Measurements from ENCODE around the gene GLYATL1. TPM values are rescaled to one million over a fixed set of nuclear protein-coding genes. Genes with fewer than 3 reads are reported as not detected.

Gene GLYATL1, protein sequence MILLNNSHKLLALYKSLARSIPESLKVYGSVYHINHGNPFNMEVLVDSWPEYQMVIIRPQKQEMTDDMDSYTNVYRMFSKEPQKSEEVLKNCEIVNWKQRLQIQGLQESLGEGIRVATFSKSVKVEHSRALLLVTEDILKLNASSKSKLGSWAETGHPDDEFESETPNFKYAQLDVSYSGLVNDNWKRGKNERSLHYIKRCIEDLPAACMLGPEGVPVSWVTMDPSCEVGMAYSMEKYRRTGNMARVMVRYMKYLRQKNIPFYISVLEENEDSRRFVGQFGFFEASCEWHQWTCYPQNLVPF
- 7.2 TPM for polyA plus RNA-seq (2013, experiment 1 of 2)
- 2.7 TPM for polyA plus RNA-seq (2013, experiment 2 of 2)

DNA sequence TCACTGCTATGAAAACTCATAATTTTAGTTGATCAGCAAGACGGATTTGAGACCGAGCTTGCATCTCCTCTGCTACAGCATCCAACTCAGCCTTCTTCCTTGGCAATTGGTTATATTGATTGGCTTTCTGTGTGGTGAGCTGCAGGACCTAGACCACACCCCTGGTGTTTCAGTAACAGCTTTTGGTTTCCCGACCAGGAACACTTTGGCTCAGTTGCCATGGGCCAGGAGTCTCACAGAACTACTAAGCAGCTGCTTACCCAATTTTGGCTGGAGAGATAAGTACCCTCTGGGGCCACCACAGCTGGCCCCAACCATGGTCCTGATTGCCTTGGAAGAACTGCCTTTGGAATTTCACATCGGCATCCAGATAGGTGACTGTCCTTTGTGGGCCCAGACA is at the start of gene GLYATL1:
GLYATL1 (plus strand) TSS at position 212 of the 400 bp plus-strand sequence. CDS start 7,600 bp downstream, outside the sequence.
- 82 to 100% methylated on average over 3 to 4 of the region's 4 CpGs for WGBS, 2 experiments (ENCODE audit: insufficient coverage in 2 of 2)
- H3K27ac ChIP-seq (ENCODE audit: low read depth, low read length, severe bottlenecking): no peak within 1 kb of the TSS
- no peaks in the 10 kb centered on the region for H3K4me1 ChIP-seq (ENCODE audit: control insufficient read depth, insufficient read depth, low read length, poor library complexity, severe bottlenecking)
- H3K4me3 ChIP-seq (ENCODE audit: extremely low read depth, insufficient read depth, low read length, poor library complexity, severe bottlenecking): no peak within 1 kb of the TSS
- no peaks in the 10 kb centered on the region for H3K36me3 ChIP-seq (ENCODE audit: control insufficient read depth, insufficient read depth, low read length)
- no peaks in the 10 kb centered on the region for H3K9me3 ChIP-seq (ENCODE audit: control insufficient read depth, low read length)

DNA sequence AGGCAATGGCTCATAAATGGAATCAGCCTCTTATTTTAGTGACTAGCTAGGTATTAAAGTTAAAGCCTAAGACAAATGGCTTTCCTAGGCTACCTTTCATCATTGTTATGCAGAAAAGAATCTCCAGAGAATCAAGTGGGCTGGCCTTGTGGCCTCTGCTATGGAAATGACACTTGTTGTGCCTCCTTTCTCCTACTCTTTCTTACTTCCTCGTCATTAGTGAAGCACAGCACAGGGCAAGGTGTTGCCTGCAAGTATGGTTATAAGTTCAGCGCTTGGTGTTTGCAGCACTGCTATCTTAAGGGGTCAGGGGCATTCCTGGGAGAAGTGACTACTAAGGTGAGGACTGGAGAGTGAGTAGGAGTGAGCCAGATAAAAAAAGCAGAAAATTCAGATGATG is 45.4 kb upstream of the GLYATL1 start:
- H3K36me3 ChIP-seq (ENCODE audit: control insufficient read depth, insufficient read depth, low read length): no peaks in the 10 kb centered on the region
- 20 to 89% methylated on average over 1 of the region's 2 CpGs for WGBS, 2 experiments (ENCODE audit: insufficient coverage in 2 of 2)

DNA sequence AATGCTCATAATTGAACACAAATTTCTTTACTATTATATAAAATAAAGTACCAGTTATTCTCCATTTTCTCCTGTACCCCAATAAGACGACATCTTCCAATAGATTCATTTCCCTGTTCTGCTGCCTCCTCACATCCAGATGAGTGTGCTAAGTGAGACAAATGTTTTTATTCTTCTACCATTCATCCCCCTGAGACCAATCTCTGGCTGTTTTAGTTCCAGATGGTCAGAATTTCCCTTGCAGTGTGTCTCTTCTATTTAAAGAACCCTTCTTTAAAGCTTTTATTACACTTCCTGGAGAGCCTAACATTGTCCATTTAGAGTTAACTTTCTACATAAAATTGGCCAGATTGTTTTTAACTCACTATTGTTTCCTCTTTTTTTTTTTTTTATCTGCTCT is 41.2 kb upstream of the GLYATL1 start:
- Histone ChIP-seq H3K36me3 (ENCODE audit: control insufficient read depth, insufficient read depth, low read length) (no peaks in the 10 kb centered on the region), H3K4me1 (ENCODE audit: control insufficient read depth, insufficient read depth, low read length, poor library complexity, severe bottlenecking) (no peaks in the 10 kb centered on the region), H3K27ac (ENCODE audit: low read depth, low read length, severe bottlenecking) (no peak overlapping the region), H3K9me3 (ENCODE audit: control insufficient read depth, low read length) (no peaks in the 10 kb centered on the region), H3K4me3 (ENCODE audit: extremely low read depth, insufficient read depth, low read length, poor library complexity, severe bottlenecking) (no peak overlapping the region)
- 80% methylated on average over 1 of the region's 1 CpG for WGBS, 2 experiments (ENCODE audit: insufficient coverage in 2 of 2)

More for the DNA sequence above, 45.4 kb upstream of the GLYATL1 start:
- no peaks in the 10 kb centered on the region for H3K9me3 ChIP-seq (ENCODE audit: control insufficient read depth, low read length)
- no peak overlapping the region for H3K27ac ChIP-seq (ENCODE audit: low read depth, low read length, severe bottlenecking)
- no peak overlapping the region for H3K4me3 ChIP-seq (ENCODE audit: extremely low read depth, insufficient read depth, low read length, poor library complexity, severe bottlenecking)
- no peaks in the 10 kb centered on the region for H3K4me1 ChIP-seq (ENCODE audit: control insufficient read depth, insufficient read depth, low read length, poor library complexity, severe bottlenecking)

DNA sequence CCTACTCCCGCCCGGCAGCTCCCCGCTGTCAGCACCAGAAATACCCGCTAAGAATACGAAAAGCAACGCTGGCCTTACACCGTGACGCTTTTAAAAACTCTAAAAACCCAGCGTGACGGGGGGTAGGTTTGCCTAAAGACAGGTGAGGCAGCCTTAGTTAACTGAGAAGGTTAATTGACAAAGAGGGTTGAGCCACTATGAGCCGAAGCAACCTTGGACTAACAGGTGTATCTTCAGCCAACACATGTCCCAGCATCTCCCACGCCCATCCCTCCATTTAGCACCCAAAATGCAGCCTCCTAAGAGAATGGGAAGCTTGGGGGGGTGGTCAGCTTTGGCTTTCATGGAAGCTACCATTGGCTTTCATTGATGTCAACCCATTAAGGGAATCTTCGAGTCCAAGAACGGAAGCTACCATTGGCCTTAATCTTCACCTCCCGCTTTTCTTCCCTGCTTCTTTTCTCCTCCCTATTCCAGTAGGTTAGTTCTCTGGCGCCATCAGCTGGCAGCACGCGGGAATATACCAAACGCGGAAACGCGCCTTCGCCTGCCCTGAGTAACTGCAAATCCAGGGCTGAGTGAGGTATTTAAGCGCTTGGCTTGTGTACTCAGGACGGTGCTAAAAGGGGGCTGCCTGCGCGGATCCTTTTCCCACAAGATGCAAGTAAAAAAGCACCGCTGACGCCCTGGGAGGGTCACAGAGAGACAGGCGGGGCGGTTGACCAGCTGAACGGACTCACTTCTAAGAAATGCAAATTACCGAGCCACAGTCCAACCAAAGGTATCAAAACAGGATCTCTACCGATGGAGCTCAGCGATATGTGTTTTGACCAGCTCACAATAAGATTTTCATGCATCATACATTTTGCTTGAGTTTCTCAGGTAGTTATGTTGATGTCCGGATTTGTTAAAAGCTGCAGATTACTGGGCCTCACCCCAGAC is 38.5 kb upstream of the GLYATL1 start:
- 49 to 50% methylated on average over 21 to 22 of the region's 36 CpGs for WGBS, 2 experiments (ENCODE audit: insufficient coverage in 2 of 2)
- no peaks in the 10 kb centered on the region for H3K9me3 ChIP-seq (ENCODE audit: control insufficient read depth, low read length)
- peaks cover 9% of the 10 kb centered on the region for H3K4me1 ChIP-seq (ENCODE audit: control insufficient read depth, insufficient read depth, low read length, poor library complexity, severe bottlenecking)
- no peak overlapping the region for H3K4me3 ChIP-seq (ENCODE audit: extremely low read depth, insufficient read depth, low read length, poor library complexity, severe bottlenecking)
- no peaks in the 10 kb centered on the region for H3K36me3 ChIP-seq (ENCODE audit: control insufficient read depth, insufficient read depth, low read length)
- H3K27ac ChIP-seq (ENCODE audit: low read depth, low read length, severe bottlenecking): no peak overlapping the region

DNA sequence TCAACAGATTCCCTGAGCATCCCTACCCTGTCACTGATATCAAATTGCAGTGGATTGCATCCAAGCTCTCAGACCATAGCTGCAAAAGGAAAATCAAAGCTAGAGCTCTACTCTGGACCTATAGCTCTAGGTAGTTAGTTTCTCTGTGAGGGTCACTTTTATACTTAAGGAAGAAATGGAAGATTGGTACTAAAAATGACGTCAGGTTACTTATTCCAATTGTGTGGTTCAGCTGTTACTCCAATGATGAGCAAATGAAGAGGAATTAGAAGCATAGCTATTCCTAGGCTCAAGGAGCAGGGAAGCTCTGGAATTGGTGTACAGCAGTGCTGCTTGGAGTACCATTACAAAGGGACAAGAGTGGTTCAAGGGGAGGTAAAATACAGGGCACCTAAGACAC is 36.4 kb upstream of the GLYATL1 start:
- Histone ChIP-seq H3K9me3 (ENCODE audit: control insufficient read depth, low read length) (no peaks in the 10 kb centered on the region), H3K36me3 (ENCODE audit: control insufficient read depth, insufficient read depth, low read length) (no peaks in the 10 kb centered on the region), H3K4me3 (ENCODE audit: extremely low read depth, insufficient read depth, low read length, poor library complexity, severe bottlenecking) (no peak overlapping the region), H3K27ac (ENCODE audit: low read depth, low read length, severe bottlenecking) (no peak overlapping the region), H3K4me1 (ENCODE audit: control insufficient read depth, insufficient read depth, low read length, poor library complexity, severe bottlenecking) (peaks cover 9% of the 10 kb centered on the region)
- 80 to 90% methylated on average over 1 of the region's 1 CpG for WGBS, 2 experiments (ENCODE audit: insufficient coverage in 2 of 2)

DNA sequence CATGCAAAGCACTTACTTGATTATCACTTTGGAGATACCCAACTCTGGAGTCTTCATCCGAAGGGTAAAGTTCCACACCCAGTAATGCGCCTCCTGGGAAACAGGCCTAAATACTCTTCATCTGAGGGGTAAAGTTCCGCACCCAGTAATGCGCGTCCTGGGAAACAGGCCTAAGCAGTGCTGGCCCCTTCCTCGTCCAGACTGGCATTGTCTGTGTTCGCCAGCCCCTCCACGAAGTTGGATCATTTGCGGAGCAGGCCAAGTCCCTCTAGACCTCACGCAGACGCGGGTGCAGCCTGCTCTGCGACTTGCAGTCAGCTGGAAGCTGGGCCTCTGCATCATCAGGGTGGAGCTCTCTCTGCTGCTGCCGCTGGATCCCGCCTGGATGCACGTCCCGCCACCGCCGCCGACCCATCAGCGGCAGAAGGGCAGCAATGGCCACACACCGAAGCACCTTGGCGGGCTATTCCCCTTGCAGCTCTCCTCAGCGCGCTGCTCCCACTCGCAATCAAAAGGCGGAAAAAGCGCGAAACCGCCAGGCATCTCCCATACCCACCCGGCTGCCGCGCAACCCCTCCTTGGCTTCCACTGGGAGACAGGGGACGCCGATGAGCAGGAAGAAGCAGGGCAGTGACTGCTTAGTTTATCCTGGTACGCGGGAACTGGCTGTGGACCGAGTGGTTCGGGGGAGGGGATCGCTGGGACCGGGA is 34.1 kb upstream of the GLYATL1 start:
- H3K4me3 ChIP-seq (ENCODE audit: extremely low read depth, insufficient read depth, low read length, poor library complexity, severe bottlenecking): peak overlapping the region; percentile 47
- no peaks in the 10 kb centered on the region for H3K36me3 ChIP-seq (ENCODE audit: control insufficient read depth, insufficient read depth, low read length)
- no peak overlapping the region for H3K27ac ChIP-seq (ENCODE audit: low read depth, low read length, severe bottlenecking)
- peaks cover 9% of the 10 kb centered on the region for H3K4me1 ChIP-seq (ENCODE audit: control insufficient read depth, insufficient read depth, low read length, poor library complexity, severe bottlenecking)
- 12 to 15% methylated on average over 30 of the region's 41 CpGs for WGBS, 2 experiments (ENCODE audit: insufficient coverage in 2 of 2)
- H3K9me3 ChIP-seq (ENCODE audit: control insufficient read depth, low read length): no peaks in the 10 kb centered on the region

DNA sequence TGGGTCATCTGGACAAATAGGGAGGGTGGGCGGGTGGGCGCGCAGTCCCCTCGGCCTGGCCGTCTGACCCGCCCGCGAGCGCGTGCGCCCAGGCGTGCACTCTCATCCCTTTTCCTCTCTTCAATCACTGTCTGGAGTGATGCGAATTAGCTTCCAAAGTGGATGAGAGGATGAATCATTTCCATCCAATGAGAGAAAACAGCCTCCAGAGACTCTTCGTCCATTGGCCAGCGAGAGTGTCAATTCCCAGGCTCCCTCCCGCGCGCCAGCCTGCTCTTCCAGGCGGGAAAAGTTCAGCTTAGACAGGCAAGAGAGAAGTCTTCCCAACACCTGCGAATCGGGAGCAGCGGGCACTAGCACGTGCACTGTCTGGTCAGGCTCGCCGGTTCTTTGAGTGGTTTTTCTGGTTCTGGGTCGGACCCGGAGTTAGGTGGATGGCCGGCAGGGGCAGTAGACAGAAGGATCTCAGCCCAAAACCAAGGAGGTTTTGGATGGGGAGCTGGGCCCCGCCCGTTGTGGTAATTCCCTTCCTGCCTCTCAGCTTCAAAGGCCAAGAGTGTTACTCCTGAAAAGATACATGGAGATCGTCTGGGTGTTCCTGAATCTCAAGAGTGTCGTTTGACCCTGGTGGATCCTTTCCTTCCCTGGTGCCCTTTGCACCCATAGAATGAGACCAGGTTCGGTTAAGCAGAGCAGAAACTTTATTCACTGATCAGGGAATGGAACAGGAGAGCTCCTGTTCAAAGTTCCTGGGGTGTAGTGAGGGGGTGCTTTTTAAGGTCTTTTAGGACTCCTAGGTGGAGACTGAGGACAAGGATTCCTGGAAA is 33.4 kb upstream of the GLYATL1 start:
- WGBS, 2 experiments (ENCODE audit: insufficient coverage in 2 of 2): 15% methylated on average over 19 to 21 of the region's 33 CpGs
- Histone ChIP-seq H3K4me1 (ENCODE audit: control insufficient read depth, insufficient read depth, low read length, poor library complexity, severe bottlenecking) (peaks cover 9% of the 10 kb centered on the region), H3K36me3 (ENCODE audit: control insufficient read depth, insufficient read depth, low read length) (no peaks in the 10 kb centered on the region), H3K9me3 (ENCODE audit: control insufficient read depth, low read length) (no peaks in the 10 kb centered on the region), H3K4me3 (ENCODE audit: extremely low read depth, insufficient read depth, low read length, poor library complexity, severe bottlenecking) (peak overlapping the region; percentile 47), H3K27ac (ENCODE audit: low read depth, low read length, severe bottlenecking) (no peak overlapping the region)

DNA sequence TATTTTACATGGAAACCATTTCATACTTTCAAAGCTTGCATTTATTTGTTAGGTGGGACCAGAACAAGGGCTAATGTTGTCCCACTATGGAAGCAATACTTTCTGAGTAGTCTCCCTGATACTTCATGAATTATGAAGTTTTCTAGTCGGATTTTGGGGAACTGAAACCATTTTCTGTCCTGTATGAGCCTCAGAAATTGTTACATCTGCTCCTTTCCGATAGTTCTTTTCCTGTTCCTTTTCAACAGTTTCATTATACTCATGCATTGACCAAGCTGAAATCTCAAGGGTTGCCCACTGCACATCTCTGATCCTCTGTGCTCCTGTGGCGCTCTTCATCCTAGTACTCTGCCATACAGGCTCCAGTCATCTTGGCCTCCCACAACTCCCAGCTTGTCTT is 31.5 kb upstream of the GLYATL1 start:
- 93 to 94% methylated on average over 2 to 3 of the region's 3 CpGs for WGBS, 2 experiments (ENCODE audit: insufficient coverage in 2 of 2)
- Histone ChIP-seq H3K4me3 (ENCODE audit: extremely low read depth, insufficient read depth, low read length, poor library complexity, severe bottlenecking) (no peak overlapping the region), H3K27ac (ENCODE audit: low read depth, low read length, severe bottlenecking) (no peak overlapping the region), H3K4me1 (ENCODE audit: control insufficient read depth, insufficient read depth, low read length, poor library complexity, severe bottlenecking) (peaks cover 9% of the 10 kb centered on the region), H3K36me3 (ENCODE audit: control insufficient read depth, insufficient read depth, low read length) (no peaks in the 10 kb centered on the region), H3K9me3 (ENCODE audit: control insufficient read depth, low read length) (no peaks in the 10 kb centered on the region)

DNA sequence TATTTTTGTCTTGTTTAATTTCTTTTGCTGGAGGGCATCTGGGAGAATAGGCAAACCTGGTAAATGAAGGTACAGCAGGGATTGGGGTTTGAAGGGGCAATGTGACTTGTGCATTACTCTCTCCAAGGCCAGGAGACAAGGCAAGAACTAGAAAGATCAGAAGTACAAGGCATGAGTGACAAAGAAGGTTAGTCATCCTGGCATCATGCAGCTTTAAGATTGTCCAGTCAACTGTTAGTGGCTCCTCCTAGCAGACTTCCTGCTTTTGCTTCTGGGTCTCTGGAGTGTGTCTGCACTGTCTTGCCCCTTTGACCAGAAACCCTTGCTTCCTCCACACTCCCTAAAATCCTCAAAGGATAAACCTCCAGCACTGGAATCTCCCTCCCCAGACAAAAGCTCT is 27.2 kb upstream of the GLYATL1 start:
- Histone ChIP-seq H3K4me3 (ENCODE audit: extremely low read depth, insufficient read depth, low read length, poor library complexity, severe bottlenecking) (no peak overlapping the region), H3K27ac (ENCODE audit: low read depth, low read length, severe bottlenecking) (peak overlapping the region; percentile 24), H3K36me3 (ENCODE audit: control insufficient read depth, insufficient read depth, low read length) (no peaks in the 10 kb centered on the region), H3K4me1 (ENCODE audit: control insufficient read depth, insufficient read depth, low read length, poor library complexity, severe bottlenecking) (no peaks in the 10 kb centered on the region), H3K9me3 (ENCODE audit: control insufficient read depth, low read length) (peaks cover 10% of the 10 kb centered on the region)

DNA sequence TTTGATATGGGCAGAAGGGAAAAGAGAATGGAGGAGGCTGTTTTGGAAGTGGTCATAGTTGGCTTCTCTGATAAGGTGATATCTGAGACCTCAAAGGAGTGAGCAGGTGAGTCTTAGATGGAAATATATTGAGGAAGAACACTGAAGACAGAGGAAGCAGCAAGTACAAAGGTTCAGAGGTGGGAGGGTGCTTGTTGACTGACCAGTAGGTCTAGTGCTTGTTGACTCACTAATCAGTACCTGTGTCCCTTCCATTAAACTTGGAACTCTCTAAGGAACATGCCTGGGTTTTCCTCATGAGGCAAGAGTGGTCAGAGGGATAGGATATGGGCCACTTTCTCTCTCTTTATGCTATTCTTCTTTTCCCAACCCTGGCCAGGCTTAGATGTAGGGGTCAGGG is 25.6 kb upstream of the GLYATL1 start:
- no peaks in the 10 kb centered on the region for H3K36me3 ChIP-seq (ENCODE audit: control insufficient read depth, insufficient read depth, low read length)
- H3K4me1 ChIP-seq (ENCODE audit: control insufficient read depth, insufficient read depth, low read length, poor library complexity, severe bottlenecking): no peaks in the 10 kb centered on the region
- no peak overlapping the region for H3K4me3 ChIP-seq (ENCODE audit: extremely low read depth, insufficient read depth, low read length, poor library complexity, severe bottlenecking)
- no peak overlapping the region for H3K27ac ChIP-seq (ENCODE audit: low read depth, low read length, severe bottlenecking)
- peaks cover 17% of the 10 kb centered on the region for H3K9me3 ChIP-seq (ENCODE audit: control insufficient read depth, low read length)
